Heart right ventricle (tissue), 16 donors: ENCODE measurements around the gene DHRSX. TPM values are rescaled to one million over a fixed set of nuclear protein-coding genes. Genes with fewer than 3 reads are reported as not detected.

ENCODE experiments used
- ATAC-seq, 8 donors: fragments of 200-7000 bp; cut with Tn5 transposase; one replicate each; pipeline ENCODE4 v1.9.1; 2020; ENCODE audit warnings: mild to moderate bottlenecking in 8 of 8, moderate library complexity in 8 of 8, moderate number of reproducible peaks in 1 of 8
- DNase-seq, 2 donors: peaks; one replicate each; pipeline ENCODE4 v3.0.0-alpha.2; 2020
- H3K27ac ChIP-seq, 10 donors: fragments of 200-600 bp; sonication (generic) in 2 of 10; one replicate each; pipeline versions ENCODE4 v1.5.0 to v1.8.0; 2020 to 2022; ENCODE audit warnings: mild to moderate bottlenecking in 3 of 10
- H3K27me3 ChIP-seq, 7 donors: fragments of 200-600 bp; one replicate each; pipeline ENCODE4 v1.8.0; 2021 to 2022; ENCODE audit warnings: mild to moderate bottlenecking in 2 of 7
- H3K36me3 ChIP-seq, 9 donors: fragments of 200-600 bp; sonication (generic) in 1 of 9; one replicate each; pipeline versions ENCODE4 v1.5.0 to v1.8.0; 2020 to 2022; ENCODE audit warnings: mild to moderate bottlenecking in 2 of 9
- H3K4me1 ChIP-seq, 9 donors: fragments of 200-600 bp; sonication (generic) in 1 of 9; one replicate each; pipeline versions ENCODE4 v1.5.0 to v1.8.0; 2020 to 2022; ENCODE audit warnings: mild to moderate bottlenecking in 4 of 9
- H3K4me3 ChIP-seq, 10 donors: fragments of 200-600 bp; sonication (generic) in 2 of 10; one replicate each; pipeline versions ENCODE4 v1.5.0 to v1.8.0; 2020 to 2022; ENCODE audit warnings: mild to moderate bottlenecking in 7 of 10, moderate library complexity in 2 of 10
- H3K9me3 ChIP-seq, 11 donors: fragments of 200-600 bp in 10 of 11; sonication (generic) in 2 of 11; one replicate each; pipeline versions ENCODE4 v1.5.0 to v1.8.0; 2013 to 2022; ENCODE audit warnings: mild to moderate bottlenecking in 2 of 11, control low read depth in 1 of 11, moderate library complexity in 1 of 11
- CTCF ChIP-seq, 9 donors: fragments of 200-600 bp; sonication (generic) in 2 of 9; IDR thresholded peaks; one replicate each; pipeline versions ENCODE4 v1.5.0 to v1.8.0; 2021 to 2022; ENCODE audit warnings: antibody characterized with exemption in 9 of 9, mild to moderate bottlenecking in 5 of 9, moderate library complexity in 1 of 9
- WGBS, 2 donors: extraction: QIAGEN DNeasy Blood & Tissue Kit; methylation state at CpG; one replicate each; pipeline ENCODE4 v1.1.7; 2013; ENCODE audit warnings: inconsistent platforms in 1 of 2; 5-methylcytosine and 5-hydroxymethylcytosine counted together
- intact Hi-C, 10 donors: fragments of 100-400 bp; cut with DNase I; formaldehyde crosslinking; loops; one replicate each; pipeline versions ENCODE4 v1.11.1 to v1.14.2; 2022
- polyA plus RNA-seq, 2 donors: library from polyadenylated mRNA; stranded (reverse); fragments of 200-250 nt; gene quantifications; one replicate each; pipeline ENCODE4 v1.2.3, GENCODE V29; 2013
- total RNA-seq, 10 donors: library from RNA; stranded (reverse); fragmentation: NEBNext Ultra II Directional in 3 of 10; extraction: Animal tissue kit (Norgen Biotek cat#: 25700) in 3 of 10; gene quantifications; one replicate each; pipeline versions ENCODE4 v1.2.1 to v1.2.4, GENCODE V29; 2021 to 2023
- donor health status: Arrhythmogenic right ventricular cardiomyopathy.
- donor health status: ischemic (EF 13 %, LVEDD 7.1; RV severe dilation, severe dysfunction).
- donor health status: healthy with polysubstance abuse.
- donor health status: DM: no; HTN: yes; CAD: no.
- donor health status: DM: no; HTN: no; CAD: no.
- donor health status: ischemic (EF 25% LVEDD 6.9; RV normal size, moderate dysfunction).
- donor health status: ischemic (EF 25% LVEDD 5.7; RV mildly dilated, moderate dysfunction).
- donor health status: healthy.
- donor health status: DM: yes; HTN: yes; CAD: no.
- donor health status: Ischemic cardiomyopathy.
- donor health status: ischemic (EF 35%, LVEDD 5.7; RV mildly dilated, moderate dysfunction).
- donor health status: nonischemic (EF 11% LVEDD 7.7; RV severe dilation, severe dysfunction).
- donor health status: DM: yes; HTN: yes; CAD: no.
- donor health status: PGD.
- donor health status: ischemic (EF 29% LVEDD 5.4; RV normal size, mild dysfunction).
- donor health status: nonischemic (EF 23%, LVEDD 6.1; RV moderate dilation, normal function).

The DHRSX gene
- total and polyA plus RNA-seq, 12 donors: 13.8 to 35.9 (median 26.2) TPM

GRCh38 chrX:2492531-2493218 lies 8.1 kb downstream of the DHRSX start:
- peaks cover 1 to 58% (median 28%) of the 10 kb centered on the region in 9 donors for H3K36me3 ChIP-seq
- H3K4me1 ChIP-seq: peaks cover 8 to 43% (median 21%) of the 10 kb centered on the region in 9 donors
- H3K27me3 ChIP-seq: no peaks in the 10 kb centered on the region
- H3K4me3 ChIP-seq: no peak overlapping the region
- DNase-seq: no peak
- H3K9me3 ChIP-seq: no peaks in the 10 kb centered on the region
- peak overlapping the region in 2 of 10 donors; percentile 22 to 50 for H3K27ac ChIP-seq
- WGBS, 2 donors: 56 to 67% methylated on average over 22 of the region's 22 CpGs
- intact Hi-C loops: loop anchor here in 1 of 10 donors (10.0 kb wide), 1 partner anchor 168 kb away; no protein-coding TSS in a partner anchor
- peak in 4 of 8 donors; percentile 32 to 67 (median 57) for ATAC-seq
- TF ChIP-seq CTCF (IDR thresholded peaks at IDR 0.05): no peak

- Histone ChIP-seq H3K36me3 (peaks cover 3 to 63% (median 40%) of the 10 kb centered on the region in 9 donors), H3K4me1 (peaks cover 0 to 33% (median 12%) of the 10 kb centered on the region in 9 donors), H3K9me3 (no peaks in the 10 kb centered on the region), H3K4me3 (no peak overlapping the region), H3K27ac (no peak overlapping the region), H3K27me3 (no peaks in the 10 kb centered on the region)
- WGBS, 2 donors: 94 to 95% methylated on average over 22 of the region's 22 CpGs
- intact Hi-C loops: loop anchor here in 1 of 10 donors (10.0 kb wide), 1 partner anchor 166 kb away; no protein-coding TSS in a partner anchor
- ATAC-seq (no peak), DNase-seq (no peak)
- TF ChIP-seq CTCF (IDR thresholded peaks at IDR 0.05): no peak
Measured at GRCh38 chrX:2490634-2491033, 10.1 kb downstream of the DHRSX start.

DNA sequence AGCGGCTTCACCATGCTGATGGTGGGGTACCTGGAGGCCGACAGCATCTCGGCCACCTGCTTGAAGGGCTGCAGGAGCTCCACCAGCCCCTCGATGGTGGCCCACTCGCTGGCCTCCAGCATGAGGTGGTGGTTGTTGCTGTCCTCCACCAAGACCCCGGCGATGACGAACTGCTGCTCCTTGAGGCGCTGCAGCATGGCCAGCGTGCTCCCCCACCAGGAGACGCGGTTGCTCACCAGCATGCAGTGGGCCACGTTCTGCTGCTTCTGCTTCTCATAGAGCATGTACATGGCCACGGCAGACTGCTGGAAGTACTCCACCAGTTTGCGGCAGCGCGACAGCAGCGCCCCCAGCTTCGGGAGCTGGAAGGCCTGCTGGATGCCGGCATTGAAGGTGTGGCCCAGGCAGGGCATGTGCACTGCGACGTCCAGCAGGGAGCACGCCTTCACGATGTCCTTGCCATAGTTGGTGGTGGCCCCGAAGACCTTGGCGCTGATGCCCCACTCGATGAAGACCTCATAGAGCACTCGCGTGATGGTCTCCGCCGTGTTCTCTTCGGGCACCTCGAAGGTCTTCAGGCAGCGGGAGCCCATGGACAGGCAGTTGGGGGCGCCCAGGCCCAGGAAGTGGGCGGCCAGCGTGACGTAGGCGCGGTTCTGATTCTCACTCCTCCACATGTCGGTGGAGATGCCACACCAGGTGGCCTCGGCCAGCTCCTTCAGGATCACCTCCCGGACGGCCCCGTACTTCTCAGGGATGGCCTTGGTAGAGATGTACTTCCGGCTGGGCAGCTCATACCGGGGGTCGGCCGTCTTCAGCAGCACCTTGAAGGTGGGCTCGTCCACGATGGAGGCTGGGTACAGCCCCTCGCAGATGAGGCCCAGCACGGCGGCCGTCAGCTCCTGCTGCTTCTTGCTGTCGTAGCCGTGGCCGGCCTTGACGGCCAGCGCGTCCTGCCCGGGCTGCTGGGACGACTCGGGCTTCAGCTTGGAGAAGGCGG lies 11.0 kb downstream of the DHRSX start:
- H3K4me3 ChIP-seq: no peak overlapping the region
- peaks cover 0 to 31% (median 12%) of the 10 kb centered on the region in 9 donors for H3K4me1 ChIP-seq
- H3K27ac ChIP-seq: no peak overlapping the region
- H3K27me3 ChIP-seq: no peaks in the 10 kb centered on the region
- intact Hi-C loops: loop anchor here in 2 of 10 donors (5.0 to 10.0 kb wide), 2 partner anchors 165 to 1162 kb away; no protein-coding TSS in a partner anchor
- peaks cover 3 to 59% (median 40%) of the 10 kb centered on the region in 9 donors for H3K36me3 ChIP-seq
- no peak for TF ChIP-seq CTCF (IDR thresholded peaks at IDR 0.05)
- no peak for DNase-seq
- peak in 2 of 8 donors; percentile 13 to 46 for ATAC-seq
- no peaks in the 10 kb centered on the region for H3K9me3 ChIP-seq
- WGBS, 2 donors: 97% methylated on average over 65 of the region's 65 CpGs
